KMS-11 (cell line): Measurements from ENCODE around the gene TMEM129.

Experiments
- H2AFZ ChIP-seq: fragments of 200-600 bp; sonication (generic); 2 replicates; pipeline ENCODE4 v1.6.1; 2016; ENCODE audit warnings: antibody characterized with exemption, mixed run types, low read depth
- H3K27ac ChIP-seq: fragments of 200-600 bp; sonication (generic); 2 replicates; pipeline ENCODE4 v1.6.1; 2016; ENCODE audit warnings: mild to moderate bottlenecking, mixed run types
- H3K27me3 ChIP-seq: fragments of 200-600 bp; sonication (generic); 2 replicates; pipeline ENCODE4 v1.6.1; 2017; ENCODE audit warnings: mild to moderate bottlenecking, low read depth, mixed run types, moderate library complexity; ENCODE audit not compliant: insufficient read depth
- H3K36me3 ChIP-seq: fragments of 200-600 bp; sonication (generic); 2 replicates; pipeline ENCODE4 v1.6.1; 2017; ENCODE audit warnings: mild to moderate bottlenecking, mixed run types; ENCODE audit not compliant: insufficient read depth
- H3K4me1 ChIP-seq: fragments of 200-600 bp; sonication (generic); 2 replicates; pipeline ENCODE4 v1.6.1; 2016; ENCODE audit warnings: mild to moderate bottlenecking, low read depth, mixed run types; ENCODE audit not compliant: poor library complexity, severe bottlenecking
- H3K4me2 ChIP-seq: fragments of 200-600 bp; sonication (generic); 2 replicates; pipeline ENCODE4 v1.7.0; 2016; ENCODE audit warnings: mild to moderate bottlenecking, mixed run types
- H3K4me3 ChIP-seq: fragments of 200-600 bp; sonication (generic); IDR thresholded peaks from 2 replicates; pipeline ENCODE4 v1.6.1; 2017; ENCODE audit warnings: low read depth, low read length, mixed read lengths; ENCODE audit not compliant: insufficient read depth
- H3K79me2 ChIP-seq: fragments of 200-600 bp; sonication (generic); 2 replicates; pipeline ENCODE4 v1.6.1; 2016; ENCODE audit warnings: low read depth, mixed run types; ENCODE audit not compliant: insufficient read depth
- H3K9ac ChIP-seq: fragments of 200-600 bp; sonication (generic); 2 replicates; pipeline ENCODE4 v1.6.1; 2016; ENCODE audit warnings: mild to moderate bottlenecking, mixed run types
- H4K20me1 ChIP-seq: fragments of 200-600 bp; sonication (generic); 2 replicates; pipeline ENCODE4 v1.6.1; 2016; ENCODE audit warnings: mild to moderate bottlenecking, mixed run types; ENCODE audit not compliant: insufficient read depth
- TF ChIP-seq, protein P1 (sequence below): fragments of 200-600 bp; sonication (generic); conservative IDR thresholded peaks from 2 replicates; pipeline ENCODE4 v1.6.1; 2017; ENCODE audit warnings: low read depth, mild to moderate bottlenecking, antibody characterized with exemption, low read length, moderate library complexity, mixed read lengths

The TMEM129 gene

GRCh38 chr4:1741208-1741607 lies 20.1 kb upstream of the TMEM129 start:
- TF ChIP-seq, protein P1, sequence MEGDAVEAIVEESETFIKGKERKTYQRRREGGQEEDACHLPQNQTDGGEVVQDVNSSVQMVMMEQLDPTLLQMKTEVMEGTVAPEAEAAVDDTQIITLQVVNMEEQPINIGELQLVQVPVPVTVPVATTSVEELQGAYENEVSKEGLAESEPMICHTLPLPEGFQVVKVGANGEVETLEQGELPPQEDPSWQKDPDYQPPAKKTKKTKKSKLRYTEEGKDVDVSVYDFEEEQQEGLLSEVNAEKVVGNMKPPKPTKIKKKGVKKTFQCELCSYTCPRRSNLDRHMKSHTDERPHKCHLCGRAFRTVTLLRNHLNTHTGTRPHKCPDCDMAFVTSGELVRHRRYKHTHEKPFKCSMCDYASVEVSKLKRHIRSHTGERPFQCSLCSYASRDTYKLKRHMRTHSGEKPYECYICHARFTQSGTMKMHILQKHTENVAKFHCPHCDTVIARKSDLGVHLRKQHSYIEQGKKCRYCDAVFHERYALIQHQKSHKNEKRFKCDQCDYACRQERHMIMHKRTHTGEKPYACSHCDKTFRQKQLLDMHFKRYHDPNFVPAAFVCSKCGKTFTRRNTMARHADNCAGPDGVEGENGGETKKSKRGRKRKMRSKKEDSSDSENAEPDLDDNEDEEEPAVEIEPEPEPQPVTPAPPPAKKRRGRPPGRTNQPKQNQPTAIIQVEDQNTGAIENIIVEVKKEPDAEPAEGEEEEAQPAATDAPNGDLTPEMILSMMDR: no peak
- Histone ChIP-seq H3K4me1 (no peaks in the 10 kb centered on the region), H3K9ac (no peak overlapping the region), H3K79me2 (no peaks in the 10 kb centered on the region), H3K4me2 (no peak overlapping the region), H2AFZ (no peak overlapping the region), H3K27me3 (no peaks in the 10 kb centered on the region), H3K4me3 (no peak overlapping the region), H3K27ac (no peak overlapping the region), H4K20me1 (no peaks in the 10 kb centered on the region), H3K36me3 (no peaks in the 10 kb centered on the region)

- Histone ChIP-seq H3K36me3 (no peaks in the 10 kb centered on the region), H3K4me3 (no peak overlapping the region)
These were observed 19.0 kb upstream of the TMEM129 start for GRCh38 chr4:1740021-1740545.

GRCh38 chr4:1739358-1739757 lies 18.2 kb upstream of the TMEM129 start:
- TF ChIP-seq, protein P1: no peak
- Histone ChIP-seq H3K36me3 (no peaks in the 10 kb centered on the region), H3K9ac (no peak overlapping the region), H2AFZ (no peak overlapping the region), H3K4me2 (no peak overlapping the region), H3K27me3 (no peaks in the 10 kb centered on the region), H3K27ac (no peak overlapping the region), H4K20me1 (no peaks in the 10 kb centered on the region), H3K4me1 (no peaks in the 10 kb centered on the region), H3K4me3 (no peak overlapping the region), H3K79me2 (no peaks in the 10 kb centered on the region)

More at GRCh38 chr4:1740021-1740545, 19.0 kb upstream of the TMEM129 start:
- H4K20me1 ChIP-seq: no peaks in the 10 kb centered on the region
- no peak overlapping the region for H2AFZ ChIP-seq
- H3K9ac ChIP-seq: no peak overlapping the region
- no peaks in the 10 kb centered on the region for H3K4me1 ChIP-seq
- no peak overlapping the region for H3K27ac ChIP-seq
- no peak overlapping the region for H3K4me2 ChIP-seq
- no peaks in the 10 kb centered on the region for H3K27me3 ChIP-seq
- TF ChIP-seq, protein P1: no peak
- no peaks in the 10 kb centered on the region for H3K79me2 ChIP-seq

DNA sequence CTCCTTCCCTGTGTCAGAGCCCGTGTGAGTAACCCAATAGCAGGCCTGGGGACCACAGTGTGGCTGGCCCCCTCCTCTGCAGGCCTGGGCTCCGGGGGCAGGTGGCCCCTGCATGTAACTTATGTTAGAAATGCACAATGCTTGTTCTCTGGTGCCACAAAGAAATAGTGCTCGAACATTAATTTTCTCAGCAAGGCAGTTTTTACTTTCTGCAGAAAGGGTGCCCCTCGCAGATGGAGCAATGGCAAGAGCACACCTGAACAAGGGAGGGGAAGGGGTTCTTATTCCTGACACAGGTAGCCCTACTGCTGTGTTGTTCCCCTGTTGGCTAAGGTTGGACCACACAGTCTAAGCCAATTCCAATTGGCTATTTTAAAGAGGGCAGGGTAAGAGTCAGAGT lies 17.3 kb upstream of the TMEM129 start:
- no peak overlapping the region for H2AFZ ChIP-seq

More for the DNA sequence above, 17.3 kb upstream of the TMEM129 start:
- Histone ChIP-seq H3K27ac (no peak overlapping the region), H4K20me1 (no peaks in the 10 kb centered on the region), H3K4me3 (no peak overlapping the region), H3K4me1 (no peaks in the 10 kb centered on the region), H3K9ac (no peak overlapping the region), H3K36me3 (no peaks in the 10 kb centered on the region), H3K79me2 (no peaks in the 10 kb centered on the region), H3K27me3 (no peaks in the 10 kb centered on the region), H3K4me2 (no peak overlapping the region)
- TF ChIP-seq, protein P1: no peak
